AG04450 (cell line): Measurements from ENCODE around the gene CYP1A2. TPM values are rescaled to one million over a fixed set of nuclear protein-coding genes. Genes with fewer than 3 reads are reported as not detected.

Source experiments
- CTCF ChIA-PET: fragments of 300-600, 350-600 bp; formaldehyde crosslinking; extraction: SDS; loops from one replicate; lab custom pipeline; 2022; ENCODE audit warnings: antibody characterized with exemption, inconsistent platforms; lab: Charles Lee
- POLR2A ChIA-PET: fragments of 350-600 bp; formaldehyde crosslinking; extraction: SDS; loops from one replicate; lab custom pipeline; 2021; ENCODE audit warnings: antibody characterized with exemption, inconsistent platforms; lab: Yijun Ruan, JAX
- DNase-seq: peaks from one replicate; pipeline ENCODE4 v3.0.0-alpha.2; 2011; ENCODE audit warnings: low read depth, low spot score
- H3K27ac ChIP-seq: one replicate; pipeline ENCODE4 v1.5.1; 2012; ENCODE audit warnings: low read depth, low read length, control low read depth
- H3K27me3 ChIP-seq: one replicate; pipeline ENCODE4 v1.6.0; 2012; ENCODE audit warnings: low read length; ENCODE audit not compliant: control insufficient read depth, insufficient read depth
- H3K4me3 ChIP-seq: 2 replicates; pipeline ENCODE4 v1.5.1; 2011; ENCODE audit warnings: mild to moderate bottlenecking, low read depth, low read length, control low read depth
- H3K9me3 ChIP-seq: 2 replicates; pipeline ENCODE4 v1.5.1; 2012; ENCODE audit warnings: low read length; ENCODE audit not compliant: control insufficient read depth, insufficient read depth
- CTCF ChIP-seq: IDR thresholded peaks from 2 replicates; pipeline ENCODE4 v1.5.1; 2011; ENCODE audit warnings: low read depth, low read length, control low read depth, inconsistent platforms
- polyA minus RNA-seq: library from RNA; depleted of rRNA, polyadenylated mRNA; stranded (reverse); fragments of >200 nt; gene quantifications from 2 replicates; pipeline ENCODE4 v1.2.3, GENCODE V29; 2011; rRNA and poly(A)+ RNA removed
- polyA plus RNA-seq: library from polyadenylated mRNA; depleted of rRNA; stranded (reverse); fragments of >200 nt; gene quantifications from 2 replicates; pipeline ENCODE4 v1.2.3, GENCODE V29; 2011; rRNA removed

CYP1A2 gene
- polyA plus RNA-seq (not detected in 2 replicates), polyA minus RNA-seq (not detected in 2 replicates)

GRCh38 chr15:74748322-74748946 is at the start of gene CYP1A2:
Gene CYP1A2, plus strand, starts transcription at chr15:74748845. Its CDS starts 894 bp downstream, at chr15:74749739.
- Histone ChIP-seq H3K9me3 (no peaks in the 10 kb centered on the region; the same call in 1 of the 2 replicates), H3K4me3 (no peak within 1 kb of the TSS), H3K27ac (no peak within 1 kb of the TSS), H3K27me3 (peaks cover 30% of the 10 kb centered on the region)
- CTCF ChIA-PET, result no interaction called here
- TF ChIP-seq CTCF, result no peak
- DNase-seq, result no peak
- POLR2A ChIA-PET, result no interaction called here

- no peak for DNase-seq
- Histone ChIP-seq H3K27ac (no peak overlapping the region), H3K4me3 (no peak overlapping the region), H3K9me3 (no peaks in the 10 kb centered on the region), H3K27me3 (no peaks in the 10 kb centered on the region)
- TF ChIP-seq CTCF, result no peak
- POLR2A ChIA-PET, result no interaction called here
- CTCF ChIA-PET, result interaction anchor here (1.1 kb wide), 1 partner anchor 62 kb away, joined by 3 read pairs; no protein-coding TSS in a partner anchor
Measured at GRCh38 chr15:74709011-74709410, 39.6 kb upstream of the CYP1A2 start.

GRCh38 chr15:74709892-74710291 is 38.8 kb upstream of the CYP1A2 start:
- ChIA-PET CTCF (interaction anchor here (0.5 to 1.1 kb wide), 2 partner anchors 31 to 61 kb away, joined by 3 read pairs; no protein-coding TSS in a partner anchor), POLR2A (no interaction called here)
- DNase-seq, result no peak
- Histone ChIP-seq H3K27me3 (no peaks in the 10 kb centered on the region), H3K27ac (no peak overlapping the region), H3K4me3 (no peak overlapping the region), H3K9me3 (no peaks in the 10 kb centered on the region)
- no peak for TF ChIP-seq CTCF

DNA sequence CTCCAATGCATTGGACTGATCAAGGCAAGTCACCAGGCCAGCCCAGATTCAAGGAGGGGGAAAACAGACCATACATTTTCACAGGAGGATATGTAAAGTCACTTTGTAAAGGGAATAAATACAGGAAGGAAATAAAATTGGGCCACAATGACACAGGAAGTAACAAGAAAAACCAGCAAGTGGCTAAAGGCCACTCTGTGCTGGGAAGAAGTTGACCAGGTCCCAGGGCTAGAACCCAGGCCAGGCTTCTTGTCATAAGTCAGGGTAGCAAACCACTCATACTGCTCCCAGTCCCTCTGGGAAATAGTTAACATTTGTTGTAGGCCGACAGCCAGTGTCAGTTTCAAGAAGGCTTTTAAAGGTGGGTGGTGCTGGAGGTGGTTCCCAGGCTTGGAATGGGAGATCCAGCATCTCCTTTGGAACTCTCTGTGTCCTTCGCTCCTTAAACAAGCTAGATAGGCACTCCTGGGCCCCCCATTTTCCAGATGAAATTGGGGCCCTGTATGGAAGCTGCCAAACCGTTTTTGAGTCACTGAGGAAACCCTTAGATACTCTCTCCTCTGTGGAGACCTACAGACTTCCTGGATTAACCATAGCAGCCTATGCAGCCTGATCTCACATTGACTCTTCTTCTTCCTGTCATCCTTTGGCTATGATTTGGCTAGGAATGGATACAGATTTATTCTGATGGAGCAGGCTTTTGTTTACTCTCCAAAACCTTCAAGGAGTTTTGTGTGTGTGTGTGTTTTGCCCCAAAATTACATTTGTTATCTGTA is 38.1 kb upstream of the CYP1A2 start:
- CTCF ChIA-PET, result no interaction called here
- Histone ChIP-seq H3K4me3 (no peak overlapping the region), H3K9me3 (no peaks in the 10 kb centered on the region), H3K27ac (no peak overlapping the region), H3K27me3 (no peaks in the 10 kb centered on the region)
- POLR2A ChIA-PET, result no interaction called here
- no peak for DNase-seq
- no peak for TF ChIP-seq CTCF

- no peaks in the 10 kb centered on the region for H3K9me3 ChIP-seq
- ChIA-PET POLR2A (no interaction called here), CTCF (interaction anchor here (0.7 to 1.2 kb wide), 2 partner anchors 56 to 303 kb away, joined by 3 to 7 read pairs; no protein-coding TSS in a partner anchor)
Measured at GRCh38 chr15:74712311-74712710, 36.3 kb upstream of the CYP1A2 start.

More at GRCh38 chr15:74712311-74712710, 36.3 kb upstream of the CYP1A2 start:
- Histone ChIP-seq H3K27ac (no peak overlapping the region), H3K27me3 (no peaks in the 10 kb centered on the region), H3K4me3 (no peak overlapping the region)
- TF ChIP-seq CTCF, result no peak
- DNase-seq, result no peak
